GM18505 (cell line): Measurements from ENCODE around the gene VASH1.

Experiments used
- ATAC-seq: cut with Tn5 transposase; IDR thresholded peaks from one replicate; pipeline ENCODE4 v1.9.1; 2021; ENCODE audit not compliant: unreplicated experiment
- POLR2A ChIP-seq: IDR thresholded peaks from 4 replicates; pipeline ENCODE4 v1.6.1; 2011; ENCODE audit warnings: borderline replicate concordance; ENCODE audit not compliant: insufficient read depth, insufficient read length; ENCODE audit errors: extremely low read depth

The VASH1 gene

DNA sequence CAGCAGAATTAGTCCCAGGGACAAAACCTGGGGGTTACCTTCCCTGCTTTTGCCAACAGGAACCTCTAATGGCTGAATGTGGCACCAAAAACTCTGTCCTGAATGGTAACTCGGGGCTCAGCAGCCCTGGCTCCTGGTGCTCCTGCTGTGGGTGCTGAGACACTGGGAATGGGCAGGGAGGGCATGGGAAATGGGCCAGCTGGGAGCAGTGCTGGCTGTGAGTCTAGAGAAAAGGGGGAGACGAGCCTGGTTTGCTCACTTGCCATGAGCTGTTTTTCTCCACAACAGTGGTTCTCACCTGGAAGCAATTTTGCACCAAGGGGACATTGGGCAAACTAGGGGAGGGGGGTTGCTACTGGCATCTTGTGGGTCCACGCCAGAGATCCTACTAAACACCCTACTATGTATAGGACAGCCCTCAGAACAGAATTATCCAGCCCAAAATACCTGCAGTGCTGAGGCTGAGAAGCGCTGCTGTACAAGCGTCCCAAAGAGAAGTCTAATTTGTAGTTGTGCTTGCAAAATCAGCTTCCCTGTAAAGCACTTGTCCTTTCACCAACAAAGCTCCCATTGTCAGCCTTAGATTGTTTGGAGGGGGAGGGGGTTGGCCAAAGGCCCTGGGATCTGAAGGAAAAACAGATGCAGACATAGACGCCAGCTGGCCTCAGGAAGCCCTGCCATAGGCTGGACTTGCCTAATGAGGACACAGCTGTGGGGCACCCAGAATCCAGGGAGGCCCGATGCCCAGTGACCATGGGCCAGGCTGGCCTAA is 68.6 kb downstream of the VASH1 start:
- no peak for ATAC-seq

DNA sequence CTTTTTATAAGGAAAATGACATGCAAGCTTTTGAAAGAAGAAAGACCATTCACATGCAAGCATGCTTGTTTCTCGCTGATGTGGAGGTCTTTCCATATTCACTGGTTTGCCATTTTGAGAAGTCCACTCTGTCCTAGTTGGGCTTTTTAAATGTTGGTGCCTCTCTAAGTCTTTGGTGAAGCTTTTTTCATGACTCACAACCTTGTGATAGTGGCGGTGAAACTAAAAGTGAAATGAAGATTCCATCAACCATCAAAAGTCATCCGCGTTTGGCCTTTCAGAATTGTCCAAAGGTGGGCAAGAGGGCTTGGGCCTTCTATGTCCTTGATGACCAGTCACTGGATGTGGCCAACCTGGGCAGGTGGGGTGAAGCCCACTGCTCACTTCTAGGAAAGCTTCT is 69.3 kb downstream of the VASH1 start:
- ATAC-seq = no peak
- TF ChIP-seq POLR2A = no peak

More for the DNA sequence above, 68.6 kb downstream of the VASH1 start:
- TF ChIP-seq POLR2A = no peak

DNA sequence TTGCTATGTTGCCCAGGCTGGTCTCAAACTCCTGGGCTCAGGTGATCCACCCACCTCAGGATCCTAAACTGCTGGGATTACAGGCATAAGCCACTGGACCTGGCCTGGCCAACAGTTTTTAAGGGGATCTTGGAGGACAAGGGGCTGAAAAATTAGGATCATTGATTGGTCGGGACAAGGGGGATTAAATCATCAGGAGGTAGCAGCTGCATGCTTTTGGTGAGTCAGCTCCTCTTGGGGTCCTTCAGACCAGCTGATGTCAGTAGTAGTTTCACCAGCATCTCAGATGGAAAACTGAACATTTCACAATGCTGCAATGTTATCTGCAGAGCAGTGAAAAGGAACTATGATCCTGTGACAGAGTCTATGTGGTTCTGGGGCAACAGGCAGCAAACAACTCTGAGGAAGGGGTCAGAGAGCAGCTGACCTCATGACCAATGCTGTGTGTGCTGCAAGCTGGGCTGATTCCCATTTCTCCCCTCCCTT is 71.3 kb downstream of the VASH1 start:
- ATAC-seq = no peak

More for the DNA sequence above, 71.3 kb downstream of the VASH1 start:
- TF ChIP-seq POLR2A = no peak
